Choroid plexus epithelial cell (primary cell): ENCODE results near the gene PPP1R13B.
A peak's percentile ranks its signal among the peaks of the same experiment; 100 is the strongest.

Experiments used
- DNase-seq: peaks from one replicate; pipeline ENCODE4 v3.0.0-alpha.2; 2010; ENCODE audit warnings: low read depth
- H3K4me3 ChIP-seq: 2 replicates; pipeline ENCODE4 v1.5.1; 2011; ENCODE audit warnings: low read depth, mild to moderate bottlenecking, control low read depth, low read length, moderate library complexity
- CTCF ChIP-seq: conservative IDR thresholded peaks from 2 replicates; pipeline ENCODE4 v1.5.1; 2011; ENCODE audit warnings: low read depth, mild to moderate bottlenecking, control low read depth, inconsistent platforms, low read length, moderate library complexity

Gene PPP1R13B

DNA sequence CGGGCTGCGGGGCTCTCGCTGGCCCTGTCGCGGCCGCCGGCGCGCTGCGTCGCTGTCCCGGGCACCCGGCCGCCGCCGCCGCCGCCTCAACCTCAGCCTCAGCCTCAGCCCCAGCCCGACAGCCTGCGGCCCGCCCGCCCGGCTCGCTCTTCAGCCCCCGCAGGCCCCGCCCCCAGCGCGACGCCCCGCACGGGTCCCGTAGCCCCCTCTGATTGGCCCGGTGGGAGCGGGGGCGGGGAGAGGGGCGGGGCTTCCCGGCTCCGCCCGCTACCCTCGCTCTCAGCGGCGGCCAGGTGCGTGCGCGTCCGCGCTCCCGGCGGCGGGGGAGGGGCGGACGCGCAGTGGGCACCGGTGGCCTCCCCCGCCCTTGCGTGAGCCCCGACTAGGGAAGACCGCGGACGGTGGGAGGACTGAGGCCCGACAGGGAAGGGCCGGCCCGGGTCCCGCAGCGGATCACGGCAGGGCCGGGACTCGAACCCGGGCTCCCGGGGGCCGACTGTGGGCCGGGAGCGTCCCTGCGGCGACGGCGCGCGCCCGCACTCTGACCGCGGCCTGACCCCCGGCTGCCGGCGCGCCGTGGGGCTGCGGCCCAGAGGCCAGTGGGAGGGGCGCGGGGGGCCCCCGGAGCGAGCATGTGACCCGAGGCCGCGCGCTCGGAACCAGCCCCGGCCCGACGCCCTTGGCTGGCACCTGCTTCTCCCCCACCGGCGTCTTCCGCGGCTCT is at the start of gene PPP1R13B:
Gene PPP1R13B, minus strand, starts transcription at position 125 of the 724 bp plus-strand sequence. CDS start 268 bp downstream, outside the sequence.
- peak; percentile 84 for DNase-seq
- TF ChIP-seq CTCF: no peak
- peak within 1 kb of the TSS; percentile 71 for H3K4me3 ChIP-seq

- no peak for TF ChIP-seq CTCF
- no peak overlapping the region for H3K4me3 ChIP-seq
- DNase-seq: no peak
Observed at GRCh38 chr14:103896578-103896977, 49.2 kb upstream of the PPP1R13B start.

GRCh38 chr14:103894723-103895059 is 47.3 kb upstream of the PPP1R13B start:
- no peak for DNase-seq
- TF ChIP-seq CTCF: no peak
- no peak overlapping the region for H3K4me3 ChIP-seq

- no peak for DNase-seq
- no peak overlapping the region for H3K4me3 ChIP-seq
- TF ChIP-seq CTCF: no peak
Observed at GRCh38 chr14:103894034-103894722, 46.8 kb upstream of the PPP1R13B start.

DNA sequence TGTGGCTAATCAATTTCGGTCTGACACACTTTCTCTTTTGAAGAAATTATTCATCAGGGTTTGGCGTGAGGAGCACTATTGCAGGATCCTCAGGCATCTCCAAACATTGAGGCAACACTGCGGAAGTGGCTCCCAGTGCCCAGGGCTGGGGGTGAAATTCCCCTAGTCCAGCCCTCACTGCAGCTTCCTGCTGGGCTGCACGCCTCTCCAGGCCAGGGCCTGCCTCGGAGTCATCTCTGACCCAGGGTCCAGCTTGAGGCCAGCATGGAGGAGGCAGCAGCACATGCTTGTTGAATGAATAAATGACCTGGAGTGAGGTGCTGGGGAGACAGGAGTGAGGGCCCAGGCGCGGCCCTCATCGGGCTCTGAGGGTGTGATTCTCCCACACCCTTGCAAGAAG is 44.9 kb upstream of the PPP1R13B start:
- no peak for DNase-seq
- no peak for TF ChIP-seq CTCF
- no peak overlapping the region for H3K4me3 ChIP-seq

GRCh38 chr14:103891667-103892215 is 44.4 kb upstream of the PPP1R13B start:
- no peak for DNase-seq
- no peak overlapping the region for H3K4me3 ChIP-seq
- TF ChIP-seq CTCF: no peak
